ENCODE results near the gene LIPC.

The LIPC gene

DNA sequence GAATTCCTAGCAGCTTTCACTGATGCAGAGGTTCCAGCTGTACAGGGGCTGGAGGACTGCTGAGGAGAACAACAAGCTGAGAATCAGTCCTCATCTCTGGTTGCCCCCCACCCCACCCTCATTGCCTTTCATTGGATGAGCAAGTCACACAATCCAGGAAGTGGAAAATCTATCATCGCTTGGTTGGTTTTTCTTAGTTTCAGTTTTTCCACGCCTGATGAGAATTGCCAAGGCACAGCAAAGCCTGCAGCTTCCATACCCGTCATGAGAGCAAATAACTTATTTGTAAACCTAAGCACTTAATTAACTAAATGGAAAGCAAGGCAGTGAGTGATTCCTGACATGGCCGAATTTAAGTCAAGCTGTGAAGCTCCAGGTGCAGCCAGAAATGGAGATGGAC, 21.4 kb upstream of the LIPC start:
- no peak overlapping the region for H3K4me3 ChIP-seq (replicated peaks; ENCODE audit: low read depth, low read length)
- peak; percentile 4 for DNase-seq (ENCODE audit: low read depth)
- TF ChIP-seq, protein P1, sequence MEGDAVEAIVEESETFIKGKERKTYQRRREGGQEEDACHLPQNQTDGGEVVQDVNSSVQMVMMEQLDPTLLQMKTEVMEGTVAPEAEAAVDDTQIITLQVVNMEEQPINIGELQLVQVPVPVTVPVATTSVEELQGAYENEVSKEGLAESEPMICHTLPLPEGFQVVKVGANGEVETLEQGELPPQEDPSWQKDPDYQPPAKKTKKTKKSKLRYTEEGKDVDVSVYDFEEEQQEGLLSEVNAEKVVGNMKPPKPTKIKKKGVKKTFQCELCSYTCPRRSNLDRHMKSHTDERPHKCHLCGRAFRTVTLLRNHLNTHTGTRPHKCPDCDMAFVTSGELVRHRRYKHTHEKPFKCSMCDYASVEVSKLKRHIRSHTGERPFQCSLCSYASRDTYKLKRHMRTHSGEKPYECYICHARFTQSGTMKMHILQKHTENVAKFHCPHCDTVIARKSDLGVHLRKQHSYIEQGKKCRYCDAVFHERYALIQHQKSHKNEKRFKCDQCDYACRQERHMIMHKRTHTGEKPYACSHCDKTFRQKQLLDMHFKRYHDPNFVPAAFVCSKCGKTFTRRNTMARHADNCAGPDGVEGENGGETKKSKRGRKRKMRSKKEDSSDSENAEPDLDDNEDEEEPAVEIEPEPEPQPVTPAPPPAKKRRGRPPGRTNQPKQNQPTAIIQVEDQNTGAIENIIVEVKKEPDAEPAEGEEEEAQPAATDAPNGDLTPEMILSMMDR (IDR thresholded peaks at IDR 0.05; ENCODE audit: low read length, missing control alignments) = no peak

GRCh38 chr15:58413253-58413652, 18.5 kb upstream of the LIPC start:
- no peak for DNase-seq (ENCODE audit: low read depth)
- no peak overlapping the region for H3K4me3 ChIP-seq (replicated peaks; ENCODE audit: low read depth, low read length)
- TF ChIP-seq, protein P1 (IDR thresholded peaks at IDR 0.05; ENCODE audit: low read length, missing control alignments) = no peak

DNA sequence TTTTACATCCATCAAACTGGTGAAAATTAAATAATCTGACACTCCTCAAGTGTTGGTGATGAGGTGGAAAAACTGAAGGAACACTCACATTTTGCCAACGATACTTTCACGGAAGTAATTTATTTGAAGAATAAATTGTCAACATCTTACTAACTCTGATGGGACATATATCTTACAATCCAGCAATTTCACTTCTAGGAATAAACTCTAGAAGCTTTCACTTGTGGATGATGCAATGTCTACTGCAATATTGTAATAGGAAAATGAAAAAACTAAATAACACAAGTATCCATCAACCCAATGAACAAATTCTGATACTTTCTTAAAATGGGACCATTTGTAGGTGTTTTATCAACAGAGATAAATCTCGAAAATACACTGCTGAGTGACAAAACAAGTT, 16.2 kb upstream of the LIPC start:
- DNase-seq (ENCODE audit: low read depth) = peak; percentile 12
- TF ChIP-seq, protein P1 (IDR thresholded peaks at IDR 0.05; ENCODE audit: low read length, missing control alignments) = no peak
- H3K4me3 ChIP-seq (replicated peaks; ENCODE audit: low read depth, low read length) = no peak overlapping the region

- DNase-seq (ENCODE audit: low read depth) = no peak
- no peak overlapping the region for H3K4me3 ChIP-seq (replicated peaks; ENCODE audit: low read depth, low read length)
- TF ChIP-seq, protein P1 (IDR thresholded peaks at IDR 0.05; ENCODE audit: low read length, missing control alignments) = no peak
Observed at GRCh38 chr15:58416963-58417362, 14.8 kb upstream of the LIPC start.

GRCh38 chr15:58418135-58418534, 13.7 kb upstream of the LIPC start:
- no peak for DNase-seq (ENCODE audit: low read depth)
- TF ChIP-seq, protein P1 (IDR thresholded peaks at IDR 0.05; ENCODE audit: low read length, missing control alignments) = no peak
- H3K4me3 ChIP-seq (replicated peaks; ENCODE audit: low read depth, low read length) = no peak overlapping the region

DNA sequence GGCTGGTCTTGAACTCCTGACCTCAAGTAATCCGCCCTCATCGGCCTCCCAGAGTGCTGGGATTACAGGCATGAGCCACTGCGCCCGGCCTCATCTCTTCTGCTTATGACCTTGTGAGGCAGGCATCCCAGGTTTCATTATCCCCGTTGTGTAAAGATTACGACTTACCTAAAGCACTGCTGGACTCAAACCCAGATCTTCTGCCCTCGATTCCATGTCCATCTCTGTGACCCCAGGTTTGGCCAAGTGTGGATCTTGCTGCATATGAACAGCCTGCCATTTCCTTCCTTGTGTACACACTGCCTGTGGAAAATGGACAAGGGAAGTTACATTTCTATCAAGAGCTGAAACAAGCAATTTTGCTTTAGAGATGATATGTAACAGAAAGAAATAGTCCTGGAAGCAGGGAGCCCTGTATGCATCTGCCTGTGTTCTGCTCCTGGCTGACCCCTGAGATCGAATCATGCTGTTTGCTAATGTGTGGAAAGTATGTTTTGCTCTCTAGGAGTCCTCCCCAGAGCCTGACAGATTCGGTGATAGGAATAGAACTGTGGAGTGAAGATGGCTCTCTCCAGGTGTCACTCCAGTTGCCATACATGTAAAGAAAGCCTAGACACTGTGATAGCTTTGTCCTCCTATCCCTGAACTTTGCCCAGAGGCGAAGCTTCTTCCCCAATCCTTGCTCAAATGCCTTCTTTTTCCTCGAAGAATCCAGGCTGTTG, 11.8 kb upstream of the LIPC start:
- TF ChIP-seq, protein P1 (IDR thresholded peaks at IDR 0.05; ENCODE audit: low read length, missing control alignments) = no peak
- DNase-seq (ENCODE audit: low read depth) = no peak
- no peak overlapping the region for H3K4me3 ChIP-seq (replicated peaks; ENCODE audit: low read depth, low read length)

DNA sequence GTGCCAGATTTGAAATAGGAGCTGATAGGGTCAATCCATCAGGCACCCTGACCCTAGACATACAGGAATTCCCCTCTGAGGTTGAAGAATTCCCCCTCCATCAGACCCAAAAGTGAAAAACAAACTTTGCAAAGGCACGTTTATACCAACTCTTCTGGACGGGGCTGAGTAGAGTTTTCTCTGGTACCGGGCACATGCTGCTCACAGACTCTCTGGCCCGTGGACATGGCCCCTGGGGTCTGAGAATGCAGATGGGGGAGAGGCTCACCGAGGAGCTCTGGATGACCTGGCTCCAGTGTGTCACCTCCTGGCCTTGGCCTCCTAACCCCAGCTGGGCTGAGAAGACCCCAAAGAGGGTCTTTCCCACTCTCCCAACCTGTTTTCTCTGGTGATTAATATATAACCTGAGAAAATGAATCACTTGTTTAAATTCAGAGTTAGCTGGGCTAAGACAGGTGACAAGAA, 11.2 kb upstream of the LIPC start:
- TF ChIP-seq, protein P1 (IDR thresholded peaks at IDR 0.05; ENCODE audit: low read length, missing control alignments) = no peak
- no peak for DNase-seq (ENCODE audit: low read depth)
- H3K4me3 ChIP-seq (replicated peaks; ENCODE audit: low read depth, low read length) = no peak overlapping the region
